Stimulated activated CD8-positive, alpha-beta memory T cell treated with anti-CD3 and anti-CD28 coated beads, Interleukin-2, amount 100 ng/mL, for 48 hours (primary cell): Measurements from ENCODE around the gene MTIF3.

Source experiments
- DNase-seq, 2 donors: peaks; one replicate each; pipeline ENCODE4 v3.0.0-alpha.2; 2020; ENCODE audit warnings: low read depth in 2 of 2

Gene MTIF3

DNA sequence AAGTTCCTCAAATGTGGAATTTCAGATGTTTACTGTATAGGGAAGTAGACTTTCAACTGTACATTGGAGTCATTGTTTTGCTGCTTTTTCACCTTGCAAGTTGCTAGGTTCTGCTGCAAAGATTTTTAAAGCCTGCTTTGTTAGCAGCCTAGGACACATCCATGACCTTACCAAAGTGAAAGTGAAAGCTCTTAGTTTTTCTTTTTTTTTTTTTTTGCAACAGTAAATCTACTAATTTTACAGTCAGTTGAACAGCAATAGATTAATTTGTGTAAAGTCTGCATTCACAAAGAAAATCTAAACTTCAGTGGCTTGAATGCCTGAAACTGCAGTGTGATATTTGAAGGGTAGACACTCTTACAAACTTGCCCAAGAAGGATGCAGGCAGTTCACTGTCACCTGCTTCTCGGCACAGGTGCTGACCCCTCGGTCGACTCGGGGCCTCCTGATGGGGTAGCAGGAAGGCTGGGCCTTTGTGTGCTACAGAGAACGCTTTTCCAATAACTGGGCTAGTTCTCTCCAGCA, 5.0 kb upstream of the MTIF3 start:
- DNase-seq = no peak

DNA sequence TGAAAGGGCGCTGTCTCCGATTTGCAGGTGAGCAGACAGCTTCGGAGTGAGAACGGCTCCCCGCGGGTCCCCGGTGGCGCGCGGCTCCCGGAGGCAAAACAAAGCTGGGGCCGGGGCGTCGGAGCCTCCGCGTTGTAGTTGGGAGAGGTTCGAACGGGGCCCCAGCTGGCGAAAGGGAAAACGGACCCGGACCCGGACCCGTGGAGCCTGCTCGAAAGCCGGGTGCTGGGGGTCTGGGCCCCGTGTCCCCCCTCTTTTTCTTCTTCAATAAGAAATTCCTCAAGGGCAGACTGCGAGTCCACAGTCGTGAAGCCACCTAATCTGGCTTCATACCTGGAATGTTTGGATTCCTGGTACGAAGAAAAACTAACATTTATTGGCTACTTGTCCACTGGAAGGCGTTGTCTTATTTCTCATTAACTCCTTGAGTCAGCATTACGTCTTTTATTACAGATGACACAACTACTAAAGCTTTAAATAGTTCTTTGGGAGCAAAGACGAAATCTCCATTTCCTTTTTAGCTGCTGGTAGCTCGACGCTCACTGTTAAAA, 632 bp upstream of the MTIF3 start:
- DNase-seq = no peak

- DNase-seq = no peak
These were observed 1.2 kb downstream of the MTIF3 start for GRCh38 chr13:27449081-27449603.

GRCh38 chr13:27448308-27448707, 2.1 kb downstream of the MTIF3 start:
- no peak for DNase-seq

GRCh38 chr13:27446986-27447583, 3.3 kb downstream of the MTIF3 start:
- DNase-seq = no peak

GRCh38 chr13:27442797-27443196, 7.6 kb downstream of the MTIF3 start:
- no peak for DNase-seq

GRCh38 chr13:27442071-27442647, 8.2 kb downstream of the MTIF3 start:
- DNase-seq = no peak

DNA sequence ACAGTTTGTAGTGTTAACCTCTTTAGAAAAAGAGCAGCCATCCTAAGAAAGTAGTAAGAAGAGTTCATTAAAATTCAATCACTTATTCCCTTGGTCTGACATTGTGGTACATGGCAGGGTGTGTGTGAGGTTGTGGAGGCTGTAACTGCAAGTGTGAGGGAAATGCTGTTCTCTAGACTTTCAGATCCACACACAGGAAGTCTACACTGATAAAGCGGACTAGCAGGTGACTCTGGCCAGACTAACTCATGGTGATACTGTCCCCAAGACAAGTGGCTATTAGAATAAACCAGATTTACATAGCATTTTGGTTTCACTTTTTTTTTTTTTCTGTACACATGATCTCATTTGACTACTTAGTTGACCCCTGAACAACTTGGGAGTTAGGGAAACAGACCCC, 10.0 kb downstream of the MTIF3 start:
- DNase-seq = no peak

DNA sequence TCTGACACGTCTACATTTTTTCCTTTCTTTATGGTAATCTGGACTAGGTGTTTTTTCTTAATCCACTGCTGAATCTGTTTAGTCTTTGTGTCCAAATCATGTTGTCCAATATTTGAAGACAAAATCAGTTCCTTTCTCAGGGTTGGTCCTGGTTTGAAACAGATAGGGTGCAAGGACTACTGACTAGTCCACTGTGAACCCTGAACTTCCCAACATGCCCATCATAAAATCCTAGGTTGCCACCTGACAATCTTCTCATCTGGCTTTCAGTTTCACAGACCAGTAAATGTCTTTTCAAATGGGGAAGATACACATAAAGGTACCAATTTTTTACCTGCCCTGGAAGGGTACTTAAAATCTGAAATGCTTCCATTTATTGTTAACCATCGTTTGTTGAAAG, 13.2 kb downstream of the MTIF3 start:
- DNase-seq = no peak

- no peak for DNase-seq
These were observed 17.7 kb downstream of the MTIF3 start for GRCh38 chr13:27432611-27433210.

GRCh38 chr13:27432180-27432579, 18.2 kb downstream of the MTIF3 start:
- DNase-seq = no peak

- DNase-seq = no peak
These were observed 22.2 kb downstream of the MTIF3 start for GRCh38 chr13:27428160-27428559.

DNA sequence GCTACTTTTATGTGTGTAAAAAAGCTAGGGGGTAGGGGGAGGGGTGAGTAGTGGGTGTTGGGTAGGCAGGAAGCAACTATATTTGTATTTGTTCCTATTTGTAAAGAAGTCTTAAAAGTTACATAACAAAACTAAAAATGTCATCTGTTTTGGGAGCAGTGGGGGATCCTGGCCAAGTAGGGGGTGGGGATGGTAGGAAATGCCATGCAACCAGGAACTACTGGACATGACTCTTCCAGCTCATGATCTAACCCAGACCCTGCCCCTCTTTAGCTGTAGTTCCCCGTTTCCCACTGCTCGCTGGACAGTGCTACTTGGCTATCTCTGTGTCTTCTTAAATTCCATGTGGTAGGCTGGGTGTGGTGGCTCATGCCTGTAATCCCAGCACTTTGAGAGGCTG, 22.7 kb downstream of the MTIF3 start:
- no peak for DNase-seq

GRCh38 chr13:27425918-27426630, 24.3 kb downstream of the MTIF3 start:
- peak; percentile 49 to 62 for DNase-seq

- no peak for DNase-seq
These were observed 25.0 kb downstream of the MTIF3 start for GRCh38 chr13:27425158-27425917.

- peak; percentile 79 for DNase-seq
These were observed 25.9 kb downstream of the MTIF3 start, which contains the start of gene GTF3A for GRCh38 chr13:27424246-27425157. GTF3A (plus strand) TSS chr13:27424619.

DNA sequence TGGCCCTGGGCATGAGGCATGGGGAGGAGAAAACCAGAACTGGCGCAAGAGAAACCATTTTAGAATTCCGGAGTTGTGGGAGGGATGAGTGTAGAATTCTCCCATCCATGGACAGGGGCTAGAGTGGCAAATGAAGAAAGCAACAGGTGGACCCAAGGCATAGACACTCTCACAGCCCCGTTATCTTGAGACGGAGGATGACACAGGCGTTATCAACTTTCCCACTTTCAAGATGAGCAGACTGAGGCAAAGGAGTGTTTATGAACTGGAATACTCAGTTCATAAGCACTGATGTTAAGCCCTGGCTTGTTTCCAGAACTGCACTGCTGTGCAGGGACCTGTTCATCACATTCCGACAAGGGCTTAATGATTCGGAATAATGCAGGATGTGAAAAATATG, 27.0 kb downstream of the MTIF3 start:
- no peak for DNase-seq

- no peak for DNase-seq
These were observed 29.1 kb downstream of the MTIF3 start for GRCh38 chr13:27421101-27421871.

DNA sequence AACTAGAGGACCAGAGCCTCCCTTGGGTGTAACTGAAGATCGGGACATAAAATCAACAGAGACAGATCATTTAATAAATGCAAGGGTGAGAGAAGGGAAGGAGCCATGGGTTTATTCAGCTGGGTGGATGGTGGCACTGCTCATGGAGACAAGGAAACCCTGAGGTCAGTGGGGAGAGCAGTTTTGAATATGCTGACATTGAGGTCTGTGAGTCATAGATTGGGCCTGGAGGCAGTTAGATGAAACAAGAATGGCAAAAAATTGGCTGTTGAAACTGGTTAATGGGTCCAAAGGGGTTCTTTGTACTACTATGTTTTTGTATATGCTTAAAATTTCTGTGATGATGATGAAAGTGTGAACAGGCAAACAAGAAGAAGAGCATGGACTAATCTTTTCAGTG, 31.0 kb downstream of the MTIF3 start:
- DNase-seq = no peak
